Activated CD4-positive, alpha-beta T cell treated with anti-CD3 and anti-CD28 coated beads for 4 hours (primary cell): ENCODE data around the gene LRGUK.
"Not testable (repeated sequence)": the region's sequence is repeated elsewhere in the genome, so short reads cannot be mapped to it uniquely, and the experiment has no call there.

Experiments used
- DNase-seq, 2 donors: peaks; one replicate each; pipeline ENCODE4 v3.0.0-alpha.2; 2020

LRGUK gene

GRCh38 chr7:134187893-134188292, 60.8 kb downstream of the LRGUK start:
- DNase-seq, result no peak

GRCh38 chr7:134188311-134188710, 61.2 kb downstream of the LRGUK start:
- DNase-seq, result no peak

- no peak for DNase-seq
These were observed 62.4 kb downstream of the LRGUK start for GRCh38 chr7:134189559-134189958.

- DNase-seq, result no peak
These were observed 64.7 kb downstream of the LRGUK start for GRCh38 chr7:134191876-134192275.

- no peak for DNase-seq
These were observed 66.1 kb downstream of the LRGUK start for GRCh38 chr7:134193240-134193639.

- DNase-seq, result no peak
These were observed 68.1 kb downstream of the LRGUK start for GRCh38 chr7:134195252-134195651.

DNA sequence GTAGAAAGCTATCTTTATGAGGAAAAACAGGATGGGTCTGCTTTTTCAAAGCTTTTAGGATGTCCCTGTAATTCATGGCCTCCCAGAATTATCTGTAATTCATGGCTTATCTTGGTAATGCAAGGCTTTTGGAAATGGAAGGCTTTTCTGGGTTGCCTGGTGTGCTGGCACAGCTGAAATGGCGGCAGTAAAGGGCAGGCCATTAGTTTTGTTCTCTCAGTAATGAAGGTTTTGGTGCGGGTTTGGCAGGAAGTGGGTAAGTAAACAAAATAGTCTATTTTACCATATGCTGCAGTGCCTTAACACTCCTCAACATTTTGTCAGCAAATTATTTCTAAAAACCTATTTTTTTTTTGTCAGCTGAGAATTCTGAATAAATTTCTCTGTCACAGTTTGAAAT, 69.3 kb downstream of the LRGUK start:
- no peak for DNase-seq

GRCh38 chr7:134197345-134197744, 70.2 kb downstream of the LRGUK start:
- no peak for DNase-seq

- no peak for DNase-seq
These were observed 73.8 kb downstream of the LRGUK start for GRCh38 chr7:134200970-134201369.

DNA sequence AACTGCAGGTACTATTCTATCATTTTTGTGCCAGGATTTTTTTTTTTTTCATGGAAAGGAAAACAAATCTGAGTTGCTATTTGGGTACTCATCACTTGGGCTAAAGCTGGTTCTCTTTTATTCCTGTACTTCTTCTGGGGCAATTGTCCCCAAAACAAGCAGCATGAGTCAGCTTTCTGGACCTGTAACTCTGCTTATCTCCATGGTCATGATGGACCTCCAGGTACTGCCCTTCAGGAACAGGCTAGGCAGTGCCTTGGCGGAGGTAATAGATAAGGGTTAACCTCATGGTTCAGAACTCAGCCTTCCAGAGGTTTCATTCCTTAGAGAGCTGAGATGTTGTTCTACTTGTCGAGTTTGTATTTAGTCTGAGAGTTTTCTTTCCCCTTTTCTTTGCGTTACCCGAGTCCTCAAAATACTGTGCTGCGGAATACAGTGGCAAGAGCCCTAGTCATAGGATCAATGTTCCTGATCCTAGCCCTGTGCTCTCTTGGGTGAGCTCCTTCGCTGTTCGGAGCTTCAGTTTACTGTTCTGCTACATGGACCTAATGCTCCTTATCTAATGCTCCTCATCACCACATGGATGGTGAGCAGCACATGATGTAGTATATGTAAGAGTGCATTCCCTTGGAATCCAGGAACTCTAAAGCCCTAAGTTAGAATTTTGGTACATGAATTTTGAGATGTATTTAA, 74.6 kb downstream of the LRGUK start:
- DNase-seq, result no peak

GRCh38 chr7:134203186-134203889, 76.2 kb downstream of the LRGUK start:
- DNase-seq, result no peak

DNA sequence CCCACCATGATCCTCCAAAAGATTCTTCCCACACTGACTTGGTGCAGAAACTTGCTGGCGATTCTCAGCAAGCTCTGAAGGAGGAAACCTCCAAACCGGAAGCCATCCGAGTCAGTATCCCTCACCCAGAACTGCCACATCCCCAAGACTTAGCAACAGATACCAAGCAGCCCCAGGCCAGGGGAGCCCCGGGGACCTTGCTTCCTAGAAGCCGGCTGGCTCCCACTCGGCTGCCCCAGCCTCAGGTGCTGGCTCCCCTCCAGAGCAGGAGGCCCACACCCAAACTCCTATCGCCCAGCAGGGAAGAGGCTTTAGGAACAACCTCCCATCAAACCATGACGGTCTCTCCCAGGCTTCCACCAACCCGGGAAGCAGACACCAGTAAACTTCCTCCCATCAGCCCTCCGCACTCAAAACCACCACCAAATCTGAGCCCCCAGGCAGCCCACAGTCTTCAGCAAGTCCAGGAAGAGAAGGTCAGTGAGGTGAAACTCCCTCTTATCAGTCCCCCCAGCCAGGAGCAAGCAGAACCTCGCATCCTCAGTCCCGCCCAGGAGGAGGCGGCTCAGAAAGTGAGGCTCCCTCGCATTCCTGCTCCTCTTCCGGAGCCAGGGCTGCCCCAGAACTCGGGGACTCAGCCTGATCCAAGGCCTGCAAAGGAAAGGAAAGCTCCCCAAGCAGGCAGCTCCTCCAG, 82.3 kb downstream of the LRGUK start:
- no peak for DNase-seq

DNA sequence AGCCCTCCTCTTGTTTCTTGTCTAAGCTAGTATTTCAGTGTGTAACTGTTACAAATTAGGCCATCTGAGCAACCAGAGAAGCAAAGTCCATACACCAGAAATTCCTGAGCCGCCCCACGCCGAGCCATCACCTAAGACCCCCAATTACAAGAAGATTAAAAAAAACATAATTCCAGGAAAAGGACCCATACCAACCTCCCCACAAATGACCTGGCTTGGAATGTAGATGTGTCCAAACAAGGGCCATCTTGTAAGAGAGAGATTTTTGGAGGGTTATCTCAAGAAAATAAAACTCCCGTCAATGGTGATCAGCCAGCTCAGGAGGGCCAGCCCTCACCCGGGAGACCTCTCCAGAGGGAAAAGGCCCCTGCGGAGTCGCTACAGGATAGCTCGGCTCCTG, 83.1 kb downstream of the LRGUK start:
- no peak for DNase-seq

GRCh38 chr7:134210976-134211663, 84.0 kb downstream of the LRGUK start:
- DNase-seq, result no peak

- DNase-seq, result no peak
These were observed 84.7 kb downstream of the LRGUK start for GRCh38 chr7:134211817-134212216.

DNA sequence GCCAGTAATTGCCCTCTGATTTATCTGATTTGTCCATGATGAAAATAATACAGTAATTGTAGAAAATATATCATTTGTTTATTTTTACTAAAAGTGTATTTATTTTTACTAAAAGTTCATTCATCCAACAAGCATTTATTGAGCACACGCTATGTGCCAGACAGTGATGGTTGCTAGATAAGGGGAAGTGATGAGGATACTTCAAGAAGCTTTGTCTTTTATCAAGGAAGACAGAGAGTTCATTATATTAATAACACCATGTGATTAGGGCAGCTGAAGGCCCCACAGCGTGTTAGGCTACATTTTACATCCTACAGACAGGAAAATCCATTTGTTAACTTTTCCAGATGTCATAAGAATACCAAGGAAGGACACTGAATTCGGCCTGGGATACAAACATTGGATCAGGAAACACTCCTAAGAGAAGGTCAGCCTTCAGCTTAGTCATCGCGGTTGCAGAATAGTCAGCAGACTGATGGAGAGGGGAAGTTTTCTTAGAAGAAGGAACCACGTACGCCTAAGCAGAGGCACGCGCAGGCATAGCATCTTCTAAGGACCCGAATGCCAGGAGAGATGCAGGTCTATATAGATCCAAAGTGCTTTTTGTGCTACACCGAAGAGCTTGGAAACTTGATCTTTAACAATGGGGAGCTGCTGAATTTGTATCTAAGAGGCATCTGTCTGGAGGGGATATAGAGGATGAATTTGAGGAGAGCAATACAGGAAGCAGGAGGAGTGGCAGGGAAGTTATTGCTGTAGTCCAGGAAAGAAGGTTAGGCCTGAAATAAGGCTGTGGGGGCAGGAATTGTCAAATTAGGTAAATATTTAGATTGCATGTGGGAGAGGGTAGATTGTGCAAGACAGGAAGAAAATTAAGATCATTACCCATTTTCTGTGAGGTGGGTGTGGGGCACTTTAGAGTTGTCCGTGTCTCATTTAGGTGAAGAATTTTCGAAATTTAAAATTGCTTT, 85.7 kb downstream of the LRGUK start:
- DNase-seq, result no peak

DNA sequence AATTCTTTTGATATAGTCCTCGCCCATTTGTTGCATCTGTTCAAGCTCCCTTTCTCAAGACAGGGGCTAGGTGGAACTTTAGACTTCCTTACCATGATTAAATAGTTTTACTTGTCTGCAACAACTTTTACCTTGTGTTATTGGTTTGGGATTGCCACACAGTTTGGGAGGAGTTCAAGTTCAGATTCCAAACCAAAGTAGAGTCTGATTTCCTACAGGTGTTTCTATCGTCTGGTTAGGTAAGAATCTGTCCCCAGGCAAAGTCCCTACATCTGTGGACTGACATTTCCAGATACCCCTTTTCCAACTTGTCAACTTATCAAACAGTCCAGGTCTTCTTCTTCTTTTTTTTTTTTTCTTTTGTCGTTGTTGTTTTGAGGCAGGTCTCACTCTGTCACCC, 93.1 kb downstream of the LRGUK start:
- DNase-seq, result no peak

DNA sequence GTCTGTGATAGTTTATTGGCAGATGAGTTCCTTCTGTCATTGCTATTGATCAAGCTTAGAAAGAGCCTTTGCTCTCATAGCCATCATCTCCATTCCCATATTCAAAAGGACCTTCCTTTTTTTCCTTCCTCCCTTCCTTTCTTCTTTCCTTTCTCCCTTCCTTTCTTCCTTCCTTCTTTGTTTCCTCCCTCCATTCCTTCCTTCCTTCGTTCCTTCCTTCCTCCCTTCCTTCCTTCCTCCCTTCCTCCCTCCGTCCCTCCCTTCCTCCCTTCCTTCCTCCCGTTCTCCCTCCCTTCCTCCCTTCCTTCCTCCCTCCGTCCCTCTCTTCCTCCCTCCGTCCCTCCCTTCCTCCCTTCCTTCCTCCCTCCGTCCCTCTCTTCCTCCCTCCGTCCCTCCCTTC, 104.2 kb downstream of the LRGUK start:
- DNase-seq, result not testable (repeated sequence)

DNA sequence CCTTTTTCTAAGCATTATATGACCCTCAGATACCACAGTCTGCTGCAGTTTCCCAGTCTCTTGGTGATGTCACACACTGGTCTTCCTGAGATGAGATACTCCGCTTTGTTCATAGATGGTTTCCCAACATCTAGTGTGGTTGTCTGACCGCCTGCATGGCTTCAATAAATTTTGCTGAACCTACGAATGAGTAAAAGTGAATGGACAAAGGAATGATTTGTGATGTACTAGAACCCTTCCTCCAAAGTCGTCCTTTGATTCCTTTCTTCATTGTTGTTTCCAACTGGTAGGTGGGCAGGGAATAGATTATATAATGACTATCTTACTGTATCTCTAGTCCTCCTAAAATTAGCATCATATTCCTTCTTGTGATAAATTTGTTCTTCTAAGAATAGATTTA, 107.1 kb downstream of the LRGUK start:
- DNase-seq, result no peak

- DNase-seq, result no peak
These were observed 118.1 kb downstream of the LRGUK start for GRCh38 chr7:134245253-134245652.

- no peak for DNase-seq
These were observed 119.2 kb downstream of the LRGUK start for GRCh38 chr7:134246347-134246746.

DNA sequence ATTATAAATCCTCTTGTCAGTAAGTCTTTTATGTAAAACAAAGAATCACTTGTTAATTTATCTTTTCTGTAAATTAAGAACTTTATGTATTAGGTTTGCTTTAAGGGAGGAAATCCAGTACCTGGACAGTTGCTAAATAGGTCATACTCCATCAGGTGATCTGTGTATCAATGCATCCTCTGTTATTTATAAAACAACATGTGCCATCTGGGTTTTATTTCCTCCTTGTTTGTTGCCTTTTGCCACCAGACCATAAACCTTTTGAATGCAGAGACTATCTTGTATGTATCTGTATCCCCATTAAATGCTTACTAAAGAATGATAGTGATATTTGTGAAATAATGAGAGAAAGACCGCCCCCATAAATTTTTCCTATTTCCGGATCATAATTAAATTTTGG, 119.6 kb downstream of the LRGUK start:
- no peak for DNase-seq
